Measurements from ENCODE around the gene RTL9.

Gene RTL9

DNA sequence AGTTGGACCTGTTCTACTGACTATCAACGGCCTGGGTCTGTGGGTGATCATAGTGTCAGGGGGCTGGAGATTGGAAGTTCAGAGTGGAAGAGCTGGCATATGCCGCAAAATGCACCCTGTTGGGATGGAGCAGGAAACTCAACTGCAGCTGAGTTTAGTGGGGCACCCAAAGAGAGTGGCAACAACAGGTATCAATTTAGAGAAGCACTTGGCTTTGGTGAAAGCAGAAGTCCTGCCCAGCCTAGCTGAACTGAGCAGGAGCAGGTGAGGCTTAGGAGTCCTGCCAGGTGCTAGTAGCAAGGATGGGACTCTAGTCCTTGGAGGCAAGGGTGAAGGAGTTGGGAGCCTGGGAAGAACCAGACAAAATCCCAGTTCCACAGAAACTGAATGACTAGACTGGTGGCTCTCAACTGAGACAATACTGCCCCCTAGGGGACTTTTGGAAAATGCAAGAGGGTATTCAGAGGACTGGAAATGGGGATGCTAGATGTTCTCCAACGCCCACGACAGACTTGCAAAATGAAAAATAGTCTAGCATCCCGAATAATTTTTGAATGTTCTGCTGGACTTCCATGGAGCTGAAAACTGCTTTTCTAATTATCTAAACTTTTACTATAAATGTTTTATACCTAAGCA, 49.4 kb downstream of the RTL9 start:
- peak; percentile 64 for DNase-seq

Measured in CD4-positive, alpha-beta T cell treated with Interleukin-21 for 1 hour (primary cell).